Hematopoietic multipotent progenitor cell (in vitro differentiated cells): ENCODE measurements around the gene RCL1. TPM values are rescaled to one million over a fixed set of nuclear protein-coding genes. Genes with fewer than 3 reads are reported as not detected.

Source experiments
- DNase-seq, 3 donors: peaks; one replicate each; pipeline ENCODE4 v3.0.0-alpha.2; 2011 to 2015; ENCODE audit warnings: low read depth in 2 of 3, low spot score in 2 of 3
- total RNA-seq: library from RNA; depleted of rRNA; stranded (reverse); fragments of >200 nt; gene quantifications from one replicate; pipeline ENCODE4 v1.2.3, GENCODE V29; 2012

RCL1 gene
- total RNA-seq, 1 donor: 29.4 TPM

DNA sequence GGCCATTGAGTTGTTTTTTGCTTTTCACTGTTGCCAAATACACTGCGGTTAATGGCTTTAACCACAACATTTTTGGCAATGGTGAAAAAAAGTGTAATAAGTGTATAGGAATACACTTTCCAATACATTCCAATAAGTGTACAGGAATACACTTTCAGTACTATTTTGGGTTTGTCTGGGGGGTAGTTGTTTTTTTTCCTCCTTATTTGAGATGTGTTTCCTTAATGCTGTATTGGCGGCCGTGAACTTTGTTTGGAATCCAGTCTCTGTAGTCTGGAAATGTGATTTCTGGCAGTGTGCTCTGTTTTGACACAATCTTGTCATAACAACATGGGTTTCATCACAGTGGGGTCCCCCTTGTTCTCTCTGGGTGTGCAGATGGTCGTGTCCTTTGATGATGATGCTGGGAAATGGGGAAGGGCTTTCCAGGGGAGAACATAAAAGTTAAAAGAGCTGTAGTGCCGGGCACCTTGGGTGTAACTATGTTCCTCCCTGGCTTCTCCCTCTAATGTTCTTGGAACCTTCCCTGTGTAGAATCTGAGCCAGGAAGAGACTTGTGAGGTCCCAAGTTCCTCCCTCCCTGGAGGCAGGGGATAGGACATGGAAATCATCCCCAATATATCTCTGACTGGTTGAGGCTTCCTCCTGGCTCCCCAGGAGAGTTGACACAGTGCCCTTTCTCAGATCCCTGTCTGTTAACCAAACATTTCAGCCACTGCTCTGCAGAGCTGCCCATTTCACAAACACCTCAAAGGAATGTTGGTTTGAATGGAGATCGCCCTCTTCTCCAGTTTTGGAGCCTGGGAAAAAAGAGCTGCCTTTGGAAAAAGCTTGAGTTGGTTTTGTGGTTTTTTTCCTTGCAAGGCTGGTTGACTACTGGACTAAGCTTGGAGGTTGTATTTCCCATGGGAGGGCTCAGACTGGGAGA is 44.8 kb downstream of the RCL1 start:
- DNase-seq: no peak

DNA sequence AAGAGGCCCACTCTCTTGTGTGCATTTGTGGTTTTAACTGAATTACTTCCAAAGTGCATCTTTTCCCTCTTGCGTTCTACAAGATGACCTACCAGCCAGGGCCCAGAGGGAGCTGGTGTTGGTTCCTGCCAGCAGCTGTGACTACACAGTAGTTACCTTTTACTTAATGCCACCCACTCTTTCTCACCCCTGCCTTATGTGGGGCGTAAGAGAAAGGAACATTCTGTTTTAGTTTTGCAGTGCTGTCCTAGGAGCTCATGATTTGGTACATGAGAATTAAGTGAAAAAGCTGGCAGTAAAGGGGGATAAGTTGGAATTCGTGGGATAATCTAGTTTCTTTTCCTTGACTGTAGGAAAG is 45.4 kb downstream of the RCL1 start:
- no peak for DNase-seq

DNA sequence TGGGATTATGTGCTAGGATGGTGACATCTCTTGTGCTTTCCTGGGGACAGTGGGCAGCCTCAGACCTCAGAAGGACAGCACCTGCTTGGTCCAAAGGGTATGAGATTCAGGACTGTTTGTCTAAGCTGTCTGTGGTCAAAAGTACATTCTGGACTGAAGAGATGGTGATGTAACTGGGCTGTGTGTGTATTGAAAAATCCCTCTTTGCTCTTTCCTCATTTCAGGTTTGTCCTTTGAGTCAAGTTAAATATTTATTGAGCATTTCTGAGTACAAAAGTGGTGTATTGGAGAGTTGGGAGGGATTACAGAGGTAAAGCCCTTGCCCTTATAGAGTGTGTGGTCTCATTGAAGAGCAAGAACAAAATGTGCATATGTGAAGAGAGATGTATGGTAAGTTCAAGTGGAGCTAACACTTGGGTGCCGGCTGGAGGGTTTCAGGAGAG is 46.7 kb downstream of the RCL1 start:
- DNase-seq: no peak

DNA sequence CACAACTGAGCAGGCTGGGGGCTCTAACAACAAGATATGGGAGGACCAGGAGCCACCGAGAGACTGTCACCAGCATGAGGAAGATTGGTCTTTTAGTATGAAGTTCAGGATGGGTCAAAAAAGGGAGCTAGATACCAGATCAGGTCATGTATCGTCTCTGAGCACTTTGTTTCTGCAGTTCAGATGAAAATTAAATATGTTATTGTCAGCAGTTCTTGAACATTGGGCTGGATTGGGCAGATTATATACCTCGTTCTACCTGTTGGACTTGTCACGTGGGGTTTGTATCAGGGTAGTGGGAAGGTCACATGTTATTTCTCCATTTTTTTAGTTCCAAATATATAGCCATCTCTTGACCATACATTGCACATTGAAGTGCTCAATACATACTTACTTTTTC is 47.3 kb downstream of the RCL1 start:
- no peak for DNase-seq

DNA sequence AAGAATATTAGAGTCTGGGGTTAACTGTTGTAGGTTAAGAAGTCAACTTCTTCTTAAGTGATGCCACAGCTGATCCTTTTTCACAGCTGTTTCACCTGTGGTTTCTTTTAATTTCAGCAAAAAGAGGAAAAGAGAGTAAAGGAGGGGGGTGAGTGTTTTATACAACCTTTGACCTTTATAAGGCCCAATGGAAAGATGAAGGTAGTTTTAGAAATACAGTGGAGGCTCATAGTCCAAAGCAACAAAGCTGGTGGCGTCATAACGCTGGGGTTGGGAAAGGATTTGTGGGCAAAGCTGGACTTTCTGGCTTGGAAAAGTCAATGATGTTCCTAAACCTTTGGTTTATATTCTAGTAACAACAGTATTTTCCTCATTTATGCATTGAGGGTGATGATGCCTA is 49.5 kb downstream of the RCL1 start:
- no peak for DNase-seq

DNA sequence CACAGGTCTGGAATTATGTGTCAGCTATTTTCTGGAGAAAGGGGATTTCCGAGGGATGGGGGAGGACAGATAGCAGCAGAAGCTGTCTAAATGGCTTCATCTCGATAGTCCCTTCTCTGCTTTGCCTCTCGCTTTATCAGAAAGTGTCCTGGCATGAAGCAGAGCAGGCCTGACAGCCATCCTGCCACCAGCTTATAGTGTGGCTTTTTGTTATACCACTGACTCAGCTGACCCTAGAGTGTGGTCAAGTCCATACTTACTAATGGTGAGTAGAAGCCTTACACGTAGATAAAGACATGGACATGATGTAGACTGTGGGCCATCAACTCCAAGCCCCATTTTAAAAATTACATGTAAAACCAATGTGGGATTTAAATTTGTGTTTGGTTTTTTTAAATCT is 50.0 kb downstream of the RCL1 start:
- no peak for DNase-seq

DNA sequence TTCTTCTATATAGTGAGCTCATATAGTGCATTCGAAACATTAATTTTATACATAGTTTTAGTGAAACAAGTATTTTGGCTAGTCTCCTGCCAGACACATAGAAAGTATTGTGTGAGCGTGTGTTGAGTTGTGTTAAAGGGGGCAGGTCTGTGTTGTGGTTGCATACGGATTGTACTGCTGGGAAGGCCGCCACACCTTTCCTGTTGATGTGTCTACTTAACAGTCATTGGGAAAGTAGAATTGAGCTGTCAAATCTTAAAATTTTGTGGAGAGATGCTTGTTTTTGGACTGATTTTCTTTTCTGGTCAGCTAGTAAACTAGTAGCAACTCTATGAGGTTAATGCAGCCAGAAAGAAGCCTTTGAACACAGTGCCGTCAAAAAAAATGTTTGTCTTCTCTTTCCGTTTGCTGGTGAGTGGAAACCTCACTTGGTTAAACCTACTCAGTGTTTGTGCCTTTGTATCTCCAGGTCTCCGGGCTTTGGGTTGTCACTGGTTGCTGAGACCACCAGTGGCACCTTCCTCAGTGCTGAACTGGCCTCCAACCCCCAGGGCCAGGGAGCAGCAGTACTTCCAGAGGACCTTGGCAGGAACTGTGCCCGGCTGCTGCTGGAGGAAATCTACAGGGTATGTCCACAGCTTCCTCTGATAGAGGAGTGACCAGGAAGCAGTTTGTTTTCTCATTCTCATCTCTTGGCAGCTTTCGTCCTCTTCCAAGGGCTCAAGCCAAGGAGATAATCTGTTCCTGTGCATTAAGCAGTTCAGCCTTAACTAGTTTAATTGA is 51.5 kb downstream of the RCL1 start:
- no peak for DNase-seq

DNA sequence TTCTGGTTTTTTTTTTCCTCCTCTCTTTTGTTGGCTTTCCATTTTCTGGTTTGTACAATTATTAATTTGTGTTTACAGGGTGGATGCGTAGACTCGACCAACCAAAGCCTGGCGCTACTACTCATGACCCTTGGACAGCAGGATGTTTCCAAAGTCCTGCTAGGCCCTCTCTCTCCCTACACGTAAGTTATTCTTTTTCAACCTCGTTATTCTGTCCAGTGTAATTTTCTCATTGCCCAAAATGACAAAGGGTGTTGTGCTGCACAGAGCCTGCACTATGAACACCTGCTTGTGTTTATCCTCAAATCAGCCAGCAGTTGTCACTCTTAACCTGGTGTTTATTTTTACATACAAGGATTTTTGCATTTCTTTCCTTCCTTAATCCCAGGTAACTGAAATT is 56.6 kb downstream of the RCL1 start:
- no peak for DNase-seq

DNA sequence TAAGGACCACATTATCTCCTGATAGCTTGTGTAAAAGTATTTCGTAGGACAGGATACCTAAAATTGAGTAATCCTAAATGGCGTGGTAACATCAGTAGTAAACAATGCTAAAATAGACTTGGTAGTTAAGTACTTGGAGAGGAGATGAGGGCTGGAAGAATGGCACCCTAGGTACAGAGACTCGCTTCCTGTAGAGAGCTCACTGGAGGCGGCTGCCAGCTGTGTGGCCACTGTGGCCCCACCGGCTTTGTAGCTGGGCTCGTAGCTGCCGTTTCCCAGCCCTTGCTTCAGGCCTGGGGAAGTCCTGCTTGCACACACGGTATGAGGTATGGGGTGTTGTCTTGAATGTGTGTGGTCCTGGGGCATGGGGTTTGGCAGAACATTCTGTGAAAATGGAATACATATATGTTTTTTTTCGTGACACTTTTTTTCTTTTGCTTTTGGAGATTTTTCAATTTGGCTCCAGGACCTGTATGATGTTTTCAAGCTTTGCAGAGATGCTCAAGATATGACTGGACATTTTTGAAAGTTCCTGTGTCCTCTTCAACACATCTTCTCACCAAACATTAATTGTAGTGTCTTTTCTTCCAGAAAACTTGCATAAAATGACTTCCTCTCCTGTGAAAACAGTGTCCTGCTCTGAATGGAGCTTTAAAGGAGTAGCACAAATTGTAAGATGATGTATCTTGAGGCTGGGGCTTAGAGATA is 58.0 kb downstream of the RCL1 start:
- no peak for DNase-seq

DNA sequence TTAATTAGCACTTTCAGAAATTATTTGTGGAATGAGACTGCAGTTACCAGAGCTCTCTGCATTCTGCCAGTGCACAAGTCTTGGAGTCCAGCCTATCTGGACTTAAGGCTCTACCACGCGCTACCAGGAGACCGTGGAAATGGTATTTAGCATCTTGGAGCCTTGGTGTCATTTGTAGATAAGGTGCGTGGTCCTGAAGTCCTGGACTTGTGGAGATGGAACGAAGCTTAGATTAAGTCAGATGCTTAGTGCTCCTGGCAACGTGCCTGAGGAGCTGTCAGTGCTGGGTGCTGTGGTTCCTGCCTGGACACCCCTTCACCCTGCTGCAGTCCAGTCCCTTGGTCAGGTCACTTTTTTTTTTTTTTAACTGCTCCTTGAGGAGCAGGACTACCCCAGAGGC is 59.7 kb downstream of the RCL1 start:
- no peak for DNase-seq

DNA sequence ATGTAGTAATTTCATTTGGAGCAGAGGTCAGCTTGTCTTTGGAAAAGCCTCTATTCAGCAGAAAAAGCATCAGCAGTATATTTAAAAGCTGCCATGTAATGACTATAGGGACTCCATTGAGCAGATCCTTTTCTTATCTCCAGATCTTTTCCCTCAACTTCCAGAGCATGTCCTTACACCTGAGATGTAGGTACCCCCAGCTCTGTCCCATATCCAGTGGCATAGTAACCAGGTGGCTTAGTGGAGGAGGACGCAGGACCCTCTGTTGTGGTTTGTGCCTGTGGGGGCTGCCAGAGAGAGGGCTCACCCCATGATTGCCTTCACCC is 61.5 kb downstream of the RCL1 start:
- DNase-seq: no peak

DNA sequence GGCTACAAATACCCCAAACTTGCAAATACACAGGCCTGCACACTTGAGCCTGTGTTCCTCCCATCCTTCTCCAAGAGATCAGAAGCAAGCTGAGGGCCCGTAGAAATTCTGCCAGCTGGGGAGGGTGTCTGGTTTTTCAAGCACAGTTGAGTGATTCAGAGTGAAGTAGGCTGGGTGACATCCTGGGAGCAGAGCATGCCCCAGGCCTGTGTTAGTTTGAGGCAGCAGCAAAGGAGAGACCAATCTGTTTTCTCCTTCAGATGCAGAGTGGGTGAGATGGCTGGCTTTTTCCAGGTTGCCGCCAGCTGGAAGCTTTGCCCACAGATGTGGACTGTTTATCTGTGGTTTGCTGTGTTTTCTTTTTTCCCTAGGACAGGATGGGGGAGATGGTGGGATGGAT is 63.1 kb downstream of the RCL1 start:
- DNase-seq: no peak

DNA sequence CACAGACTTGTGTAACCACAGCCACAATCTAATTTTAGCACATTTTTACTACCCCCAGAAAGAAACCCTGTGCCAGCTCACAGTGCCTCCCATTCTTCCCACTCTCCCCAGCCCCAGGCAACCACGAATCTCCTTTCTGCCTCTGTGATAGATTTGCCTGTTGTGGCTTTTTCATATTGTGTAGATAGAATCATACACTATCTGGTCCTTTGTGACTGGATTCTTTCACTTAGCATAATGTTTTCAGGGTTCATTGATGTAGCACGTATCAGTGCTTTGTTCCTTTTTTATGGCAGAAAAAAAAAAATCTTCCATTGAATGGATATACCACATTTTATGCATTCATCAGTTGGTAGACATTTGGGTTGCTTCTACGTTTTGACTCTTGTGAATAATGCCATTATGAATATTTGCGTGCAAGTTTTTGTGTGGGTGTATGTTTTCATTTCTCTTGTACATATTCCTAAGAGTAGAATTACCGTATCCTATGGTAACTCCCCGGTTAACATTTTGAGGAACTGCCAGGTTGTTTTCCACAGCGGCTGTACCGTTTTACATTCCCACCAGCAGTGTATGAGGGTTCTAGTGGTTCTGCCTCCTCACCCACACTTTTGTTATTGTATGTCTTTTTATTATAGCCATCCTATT is 64.5 kb downstream of the RCL1 start:
- no peak for DNase-seq

DNA sequence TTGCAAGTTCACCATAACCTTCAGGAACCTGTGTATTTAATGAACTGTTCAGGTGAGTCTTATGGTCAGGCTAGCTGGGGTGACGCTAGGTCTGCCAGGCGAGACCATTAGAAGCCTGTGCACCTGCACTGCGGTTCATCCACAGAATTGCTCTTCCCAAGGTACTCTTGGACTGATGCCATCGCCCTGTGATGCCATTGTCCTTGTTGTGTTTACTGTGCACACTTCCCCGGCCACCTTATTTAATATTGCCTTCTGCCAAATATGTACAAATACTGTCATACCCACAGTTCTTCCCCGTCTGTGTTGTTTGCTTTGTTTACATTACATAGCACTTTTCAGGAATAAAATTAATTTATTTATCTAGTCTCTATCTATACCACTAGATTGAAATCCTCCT is 66.3 kb downstream of the RCL1 start:
- no peak for DNase-seq

DNA sequence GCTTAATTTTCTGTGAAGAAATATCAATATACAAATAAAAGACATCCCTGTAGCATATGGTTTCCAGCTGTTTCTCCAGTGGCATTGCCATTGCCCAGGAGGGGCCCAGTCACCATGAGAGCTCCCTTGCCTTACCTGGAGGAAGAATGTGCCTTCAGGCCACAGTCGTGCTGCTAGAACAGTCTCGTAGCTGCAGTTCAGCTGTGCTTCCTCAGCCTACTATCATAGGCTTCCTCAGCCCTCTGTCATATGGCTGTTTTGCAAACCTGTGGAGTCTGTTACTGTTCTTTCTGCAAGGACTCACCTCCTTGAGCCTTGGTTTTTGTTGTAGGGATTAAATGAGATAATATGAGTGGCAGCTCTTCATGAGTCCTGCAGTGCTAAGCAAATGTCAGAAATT is 67.6 kb downstream of the RCL1 start:
- DNase-seq: no peak

DNA sequence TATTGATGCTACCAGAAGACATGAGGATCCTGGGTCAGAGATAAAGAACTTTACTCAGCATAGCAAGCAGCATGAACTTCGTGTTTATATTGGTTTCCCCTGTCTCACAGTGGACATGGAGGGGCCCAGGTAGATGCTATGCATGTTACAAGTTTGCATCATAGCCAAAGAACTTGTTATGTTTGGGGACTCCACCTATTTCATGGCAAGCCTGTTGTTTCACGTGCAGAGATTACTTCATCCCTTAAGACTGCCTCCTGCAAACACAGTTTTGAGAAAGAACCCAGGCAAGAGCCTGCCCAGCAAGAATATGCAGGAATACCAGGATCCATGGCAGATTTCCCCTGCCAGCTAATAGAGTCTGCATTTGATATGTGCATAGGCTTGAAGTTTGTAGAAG is 68.4 kb downstream of the RCL1 start:
- DNase-seq: no peak

DNA sequence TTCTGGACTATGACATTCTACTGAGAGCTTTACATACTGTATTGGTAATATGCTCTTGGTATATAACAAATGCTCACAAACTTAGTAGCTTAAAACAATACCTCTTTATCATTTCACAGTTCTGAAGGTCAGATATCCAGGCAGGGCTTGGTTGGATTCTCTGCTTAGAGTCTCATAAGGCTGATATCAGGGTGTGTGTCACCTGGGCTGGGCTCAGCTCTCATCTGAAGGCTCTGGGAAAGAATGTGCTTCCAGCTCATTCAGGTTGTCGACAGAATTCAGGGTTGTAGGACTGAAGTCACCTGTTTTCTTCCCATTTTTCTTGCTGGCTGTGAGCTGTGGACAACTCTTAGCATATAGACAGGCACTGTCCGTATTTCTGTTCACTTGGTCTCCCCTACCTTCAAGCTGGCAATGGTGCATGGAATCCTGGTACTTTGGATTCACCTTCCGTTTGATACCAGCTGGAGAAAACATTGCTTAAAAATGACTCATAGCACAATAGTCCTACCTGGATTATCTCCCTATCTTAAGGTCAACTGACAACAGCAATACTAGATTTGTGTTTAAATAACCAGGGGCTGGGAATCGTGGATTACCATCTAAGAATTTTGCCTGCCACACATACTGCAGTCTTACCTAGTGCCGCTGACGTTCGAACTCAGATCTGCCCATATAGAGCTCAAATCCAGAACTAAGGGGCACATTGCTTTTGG is 69.2 kb downstream of the RCL1 start:
- DNase-seq: no peak

DNA sequence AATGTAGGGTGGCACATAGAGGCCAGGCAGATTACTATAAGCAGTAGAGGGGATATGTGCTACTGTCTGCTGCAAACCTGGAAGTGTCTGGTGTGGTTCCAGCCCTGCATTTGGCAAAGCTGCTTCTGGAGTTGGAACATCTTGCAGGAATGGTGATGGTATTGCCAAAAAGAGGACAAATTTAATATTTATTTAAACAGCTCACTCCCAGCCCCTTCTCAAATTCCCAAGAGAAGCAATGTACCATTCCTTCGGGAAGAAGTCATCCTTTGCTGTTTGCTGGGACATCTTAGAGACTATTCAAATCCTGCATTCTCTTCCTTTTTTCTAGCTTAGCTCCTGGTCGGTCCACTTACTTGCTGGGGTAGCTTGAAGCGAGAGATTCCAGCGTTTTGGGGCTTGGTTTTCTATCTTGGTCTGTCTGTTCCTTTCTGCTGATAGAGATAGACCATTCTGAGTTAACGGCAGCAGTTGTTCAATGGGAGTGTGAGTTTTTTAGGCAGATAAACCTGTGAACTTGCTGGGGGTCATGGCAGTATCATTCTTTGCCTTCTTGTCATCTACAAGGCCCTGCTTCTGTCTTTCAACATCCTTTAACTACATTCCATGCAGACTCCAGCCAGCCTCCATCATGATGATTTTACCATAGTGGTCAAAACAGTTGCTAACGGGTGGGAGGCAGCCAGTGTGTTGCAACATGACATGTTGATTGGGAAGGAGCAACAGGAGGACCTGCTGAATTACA is 69.9 kb downstream of the RCL1 start:
- no peak for DNase-seq

DNA sequence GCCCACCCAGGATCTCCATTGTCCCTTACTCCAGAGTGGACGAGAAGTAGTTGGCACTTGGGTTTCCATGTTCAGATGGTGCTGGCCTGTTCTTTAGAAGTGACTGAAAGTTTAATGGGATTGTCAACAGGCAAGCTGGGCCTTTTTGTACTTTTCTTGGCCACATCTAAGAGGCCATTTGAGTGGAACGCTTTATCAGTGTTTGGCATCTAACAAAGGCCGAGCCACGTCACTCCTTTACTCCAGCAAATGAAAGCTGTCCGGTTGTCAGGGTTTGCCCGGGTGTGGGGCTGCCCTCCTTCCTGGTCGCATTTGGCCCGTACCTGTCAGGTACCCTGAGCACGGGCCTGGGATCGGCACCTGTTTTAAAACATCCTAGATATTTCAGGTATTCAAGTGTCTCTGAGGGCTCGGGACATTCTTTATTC is 71.5 kb downstream of the RCL1 start:
- no peak for DNase-seq

DNA sequence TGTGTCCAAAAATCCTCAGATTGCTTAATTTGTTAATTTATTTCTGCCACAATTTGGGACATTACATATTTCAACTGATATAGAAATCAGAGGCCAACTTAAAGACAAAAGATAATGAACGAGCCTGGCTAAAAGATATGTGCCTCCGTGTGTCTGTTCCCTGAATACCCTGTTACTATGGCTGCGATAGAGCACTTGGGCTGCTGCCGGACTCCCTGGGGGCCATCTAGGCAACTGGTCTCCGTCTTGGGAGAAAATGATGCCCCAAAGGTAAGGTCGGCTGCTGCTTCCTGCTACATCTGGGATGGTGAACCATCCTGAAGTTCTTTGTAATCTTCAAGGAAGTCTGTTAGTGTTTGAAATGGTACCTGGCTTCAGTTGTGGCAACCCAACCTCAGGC is 72.0 kb downstream of the RCL1 start:
- no peak for DNase-seq
